IPS-18c (cell line): ENCODE results near the gene TEN1.
"Not testable (repeated sequence)": the region's sequence is repeated elsewhere in the genome, so short reads cannot be mapped to it uniquely, and the experiment has no call there.

ENCODE experiments used
- H3K4me3 ChIP-seq: 2 replicates; pipeline ENCODE4 v1.7.0; 2013; ENCODE audit warnings: low read depth, mild to moderate bottlenecking, low read length, moderate library complexity; ENCODE audit not compliant: insufficient read depth
- H3K9me3 ChIP-seq: one replicate; pipeline ENCODE4 v1.6.1; 2013; ENCODE audit warnings: mild to moderate bottlenecking, low read length, moderate library complexity; ENCODE audit not compliant: control insufficient read depth, insufficient read depth

The TEN1 gene

DNA sequence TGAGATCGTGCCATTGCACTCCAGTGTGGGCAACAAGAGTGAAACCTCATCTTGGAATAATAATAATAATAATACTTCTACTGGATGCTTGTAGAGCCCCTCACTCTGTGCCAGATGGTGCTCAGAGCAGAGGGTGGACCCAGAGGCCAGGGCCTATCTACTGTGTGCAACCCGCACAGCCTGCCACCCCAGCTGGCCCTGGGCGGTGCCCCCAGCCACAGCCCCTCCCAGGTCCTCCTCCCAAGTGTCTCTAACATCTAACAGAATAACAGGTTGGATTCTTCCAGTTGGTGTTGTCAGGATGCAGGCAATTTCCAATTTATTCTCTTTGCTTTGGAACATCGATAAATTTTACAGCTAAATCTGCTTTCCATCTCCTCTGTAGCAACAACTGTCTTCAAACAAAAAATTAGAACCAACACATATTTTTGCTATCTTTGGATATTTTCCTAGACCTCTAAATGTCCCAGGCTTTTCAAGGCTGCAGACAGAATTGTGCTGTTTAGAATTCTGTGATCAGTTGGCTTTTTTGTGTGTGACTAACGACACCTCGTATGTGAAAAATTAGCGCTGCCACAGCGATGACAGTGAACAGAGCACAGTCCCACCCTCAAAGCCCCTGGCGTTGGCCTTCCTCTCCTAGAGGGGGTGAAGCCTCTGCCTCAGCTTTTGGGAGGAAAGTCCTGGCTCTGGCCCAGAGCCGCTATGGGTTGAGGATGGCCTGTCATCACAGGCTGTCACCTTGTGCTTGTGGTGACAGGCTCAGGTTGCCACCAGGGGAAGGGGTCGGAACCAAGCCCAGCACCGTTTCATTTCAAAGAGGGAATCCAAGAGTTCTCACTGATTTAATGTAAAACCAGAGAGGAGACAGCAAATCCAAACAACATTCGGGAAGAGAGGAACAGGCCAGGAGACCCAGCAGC lies 55.6 kb downstream of the TEN1 start:
- H3K4me3 ChIP-seq, result no peak overlapping the region
- H3K9me3 ChIP-seq, result no peaks in the 10 kb centered on the region

DNA sequence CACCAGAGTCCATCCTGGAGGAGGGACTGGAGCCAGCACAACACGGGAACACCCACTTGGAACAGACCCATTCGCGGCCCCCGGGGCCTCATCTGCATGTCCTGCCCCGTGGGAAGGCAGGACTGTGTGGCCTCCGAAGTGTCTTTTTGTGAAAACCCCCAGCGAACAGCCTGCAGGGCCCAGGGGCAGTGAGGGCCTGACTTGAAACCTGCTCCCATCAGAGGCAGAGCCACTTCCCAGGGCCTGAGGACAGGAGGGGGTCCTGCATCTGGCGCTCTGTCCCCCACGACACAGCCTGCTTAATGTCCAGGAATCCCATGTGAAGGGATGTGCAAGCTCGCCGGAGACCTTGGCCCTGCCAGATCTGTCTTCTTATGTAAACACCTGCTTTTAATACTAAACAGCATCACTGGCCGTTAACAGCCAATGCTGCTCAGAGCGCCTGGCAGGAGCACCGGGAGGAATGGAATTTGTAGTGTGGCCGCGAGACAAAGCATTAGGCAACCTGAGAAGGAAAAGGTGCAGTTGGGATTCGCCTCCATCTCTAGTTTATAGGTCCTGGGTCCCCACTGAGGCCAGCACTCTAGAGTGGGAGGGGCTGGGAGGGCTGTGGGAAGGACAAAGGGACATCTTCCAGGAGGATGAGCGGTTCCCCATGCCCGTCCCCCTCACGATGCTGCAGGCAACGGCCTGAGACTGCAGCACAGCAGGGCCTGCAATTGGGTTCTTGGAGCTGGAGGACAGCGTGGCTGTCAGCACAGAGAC lies 57.6 kb downstream of the TEN1 start:
- no peak overlapping the region for H3K4me3 ChIP-seq
- H3K9me3 ChIP-seq, result no peaks in the 10 kb centered on the region

DNA sequence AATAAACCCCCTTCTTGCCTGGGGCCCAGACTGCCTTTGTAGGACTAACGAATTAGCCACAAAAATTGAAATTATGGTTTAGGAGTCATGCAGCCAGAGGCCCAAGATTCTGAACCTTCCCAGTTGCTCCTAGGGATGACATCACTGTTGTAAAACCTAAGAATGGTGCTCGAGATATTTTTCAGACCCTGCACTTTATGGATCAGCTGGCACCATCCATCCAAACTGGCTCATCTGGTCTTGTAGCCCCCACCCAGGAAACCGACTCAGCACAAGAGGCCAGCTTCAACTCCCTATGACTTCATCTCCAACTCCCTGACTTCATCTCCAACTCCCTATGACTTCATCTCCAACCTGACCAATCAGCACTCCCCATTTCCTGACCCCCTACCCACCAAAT lies 59.0 kb downstream of the TEN1 start:
- H3K9me3 ChIP-seq, result no peaks in the 10 kb centered on the region
- no peak overlapping the region for H3K4me3 ChIP-seq

DNA sequence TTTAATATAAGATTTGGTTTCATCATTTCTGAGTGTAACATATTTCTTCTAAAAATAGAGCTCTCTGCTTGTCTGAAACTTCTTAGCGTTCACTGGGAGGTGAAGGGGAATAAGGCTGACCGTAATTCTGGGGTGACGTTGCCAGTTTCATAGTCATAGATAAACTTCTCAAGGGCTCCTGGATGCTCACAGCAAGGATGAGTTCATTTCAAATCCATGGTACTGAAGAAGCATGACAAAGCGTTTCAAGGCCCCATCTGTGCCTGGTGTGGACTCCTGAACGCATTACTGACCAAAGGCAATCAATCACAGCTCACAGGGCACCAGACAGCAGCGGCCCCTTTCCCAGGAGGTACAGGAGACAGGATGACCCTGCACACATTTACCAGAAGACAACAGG lies 60.1 kb downstream of the TEN1 start:
- Histone ChIP-seq H3K9me3 (no peaks in the 10 kb centered on the region), H3K4me3 (no peak overlapping the region)

DNA sequence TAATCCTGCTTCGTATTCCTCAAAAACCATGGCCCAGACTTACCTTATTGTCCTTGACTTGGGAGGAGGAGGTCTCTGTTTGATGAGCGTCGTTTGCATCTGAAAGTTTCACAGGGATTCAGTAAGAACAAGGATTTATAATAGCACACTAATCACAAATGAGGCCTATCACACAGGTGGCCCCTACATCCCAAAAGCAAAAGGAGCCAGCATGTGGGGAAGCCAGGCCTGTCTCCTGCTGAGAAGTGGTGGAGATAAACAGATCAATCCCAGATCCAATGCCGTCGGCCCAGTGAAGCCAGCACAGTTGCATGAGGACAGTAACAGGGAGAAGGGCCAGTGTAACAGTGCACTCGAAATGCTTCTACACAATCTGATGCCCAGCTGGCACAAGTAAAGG lies 61.3 kb downstream of the TEN1 start:
- no peak overlapping the region for H3K4me3 ChIP-seq

DNA sequence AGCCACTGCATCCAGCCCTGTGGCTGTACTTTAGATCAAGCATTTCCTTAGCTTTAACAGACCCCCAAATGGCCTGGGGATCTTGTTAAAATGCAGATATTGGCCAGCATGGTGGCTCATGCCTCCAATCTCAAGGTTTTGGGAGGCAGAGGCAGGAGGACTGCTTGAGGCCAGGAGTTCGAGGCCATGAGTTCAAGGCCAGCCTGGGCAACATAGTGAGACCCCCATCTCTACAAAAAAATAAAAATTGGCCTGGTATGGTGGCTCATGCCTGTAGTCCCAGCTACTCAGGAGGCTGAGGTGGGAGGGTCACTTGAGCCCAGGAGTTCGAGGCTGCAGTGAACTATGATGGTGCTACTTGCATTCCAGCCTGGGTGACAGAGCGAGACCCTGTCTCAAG lies 63.8 kb downstream of the TEN1 start:
- H3K4me3 ChIP-seq, H3K9me3 ChIP-seq: not testable (repeated sequence)

More for the DNA sequence above, 61.3 kb downstream of the TEN1 start:
- H3K9me3 ChIP-seq, result no peaks in the 10 kb centered on the region

DNA sequence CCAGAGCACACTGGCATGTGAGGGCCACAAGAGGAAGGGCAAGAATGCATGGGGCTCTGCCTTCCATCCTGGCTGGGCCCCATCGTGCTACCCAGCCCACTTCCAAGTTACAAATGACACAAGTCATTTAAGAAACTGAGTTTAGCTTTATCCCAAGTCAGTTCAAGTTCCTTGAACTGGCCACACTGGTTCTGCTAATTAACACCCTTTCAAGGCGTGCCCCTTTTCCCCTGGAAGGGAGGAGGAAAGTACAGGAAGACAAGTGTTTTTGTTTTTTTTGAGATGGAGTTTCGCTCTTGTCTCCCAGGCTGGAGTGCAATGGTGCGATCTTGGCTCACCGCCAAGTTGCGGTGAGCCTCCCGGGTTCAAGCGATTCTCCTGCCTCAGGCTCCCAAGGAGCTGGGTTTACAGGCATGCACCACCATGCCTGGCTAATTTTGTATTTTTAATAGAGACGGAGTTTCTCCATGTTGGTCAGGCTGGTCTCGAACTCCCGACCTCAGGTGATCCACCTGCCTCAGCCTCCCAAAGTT lies 65.5 kb downstream of the TEN1 start:
- H3K9me3 ChIP-seq, H3K4me3 ChIP-seq: not testable (repeated sequence)

DNA sequence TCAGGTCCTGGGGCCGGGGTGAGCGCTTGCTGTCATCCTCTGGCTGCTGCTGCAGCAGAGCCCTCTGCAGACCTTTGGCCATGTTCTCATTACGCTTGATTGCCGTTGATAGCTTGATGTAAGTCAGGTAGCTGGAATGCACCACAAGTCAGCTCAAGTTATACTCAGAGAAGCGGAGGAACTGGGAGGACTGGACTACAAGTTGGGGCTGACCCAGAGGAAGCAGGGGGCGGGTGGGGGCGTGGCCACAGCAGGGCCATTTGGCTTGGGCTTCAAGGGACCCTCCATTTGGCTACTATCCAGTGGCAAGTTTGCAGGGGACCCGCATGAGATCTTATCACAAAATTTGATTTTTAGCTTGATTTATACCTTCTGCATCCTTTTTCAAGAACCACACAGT lies 67.0 kb downstream of the TEN1 start:
- Histone ChIP-seq H3K4me3 (no peak overlapping the region), H3K9me3 (no peaks in the 10 kb centered on the region)

DNA sequence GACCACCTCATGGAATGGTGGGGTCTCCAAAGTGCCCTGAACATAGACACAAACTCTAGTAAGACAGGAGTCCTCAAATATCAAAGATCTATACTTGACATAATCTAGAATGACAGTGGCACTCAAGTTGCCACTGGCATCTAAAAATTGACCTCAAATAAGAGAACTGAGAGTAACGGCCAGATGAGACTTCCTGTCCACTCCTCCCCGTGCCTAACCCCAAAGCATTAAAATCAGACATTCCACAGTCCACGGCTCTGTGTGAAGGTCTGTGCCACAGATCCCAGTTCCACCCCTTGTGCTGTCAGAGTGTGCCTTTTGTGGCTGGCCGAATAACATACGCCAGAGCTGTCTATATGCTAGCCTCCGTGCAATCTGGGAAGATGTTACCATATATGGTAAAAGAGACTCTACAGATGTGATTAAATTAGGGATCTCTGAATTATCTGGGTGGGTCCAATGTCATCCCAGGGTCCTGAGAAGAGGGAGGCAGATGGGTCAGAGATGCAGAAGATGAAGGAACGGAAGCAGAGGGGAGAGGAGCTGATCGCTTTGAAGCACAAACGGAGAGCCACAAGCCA lies 69.1 kb downstream of the TEN1 start:
- Histone ChIP-seq H3K4me3 (no peak overlapping the region), H3K9me3 (no peaks in the 10 kb centered on the region)

DNA sequence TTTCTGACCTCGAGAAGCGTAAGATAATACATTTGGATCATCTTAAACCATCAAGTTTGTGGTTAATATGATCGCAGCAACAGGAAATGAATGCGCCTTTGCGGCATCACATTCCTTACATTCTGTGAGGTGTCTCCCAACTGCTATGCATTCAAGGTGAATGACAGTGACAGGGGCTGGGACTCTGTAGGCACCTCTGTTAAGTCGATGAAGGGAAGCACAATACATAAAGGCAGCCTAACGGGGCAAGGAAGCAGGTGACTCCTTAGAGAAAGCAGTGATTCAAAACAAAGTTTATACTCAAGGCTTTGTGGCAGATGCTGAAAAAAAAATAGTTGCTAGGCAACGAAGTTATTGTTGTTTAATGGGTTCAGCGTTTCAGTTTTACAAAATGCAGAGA lies 69.7 kb downstream of the TEN1 start:
- H3K9me3 ChIP-seq, result no peaks in the 10 kb centered on the region

DNA sequence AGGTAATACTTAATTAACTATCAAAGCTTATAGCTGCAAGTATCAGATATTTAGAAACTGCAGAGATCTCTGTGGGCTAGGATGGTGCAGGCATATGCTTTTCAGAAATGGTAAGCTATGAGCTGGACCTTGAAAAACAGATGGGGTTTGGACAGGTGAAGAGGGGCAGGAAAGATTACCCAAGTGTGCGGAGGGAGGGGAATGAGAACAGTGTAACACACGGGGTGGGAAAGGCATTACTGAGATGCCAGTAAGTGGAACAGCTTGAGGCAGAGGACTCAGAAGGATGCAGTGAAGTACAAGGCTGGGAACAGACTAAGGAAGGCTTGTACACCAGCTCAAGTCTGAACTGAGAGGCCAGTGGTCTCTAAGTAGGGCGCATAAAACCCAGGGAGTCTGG lies 70.2 kb downstream of the TEN1 start:
- no peak overlapping the region for H3K4me3 ChIP-seq
- no peaks in the 10 kb centered on the region for H3K9me3 ChIP-seq

More for the DNA sequence above, 69.7 kb downstream of the TEN1 start:
- no peak overlapping the region for H3K4me3 ChIP-seq

DNA sequence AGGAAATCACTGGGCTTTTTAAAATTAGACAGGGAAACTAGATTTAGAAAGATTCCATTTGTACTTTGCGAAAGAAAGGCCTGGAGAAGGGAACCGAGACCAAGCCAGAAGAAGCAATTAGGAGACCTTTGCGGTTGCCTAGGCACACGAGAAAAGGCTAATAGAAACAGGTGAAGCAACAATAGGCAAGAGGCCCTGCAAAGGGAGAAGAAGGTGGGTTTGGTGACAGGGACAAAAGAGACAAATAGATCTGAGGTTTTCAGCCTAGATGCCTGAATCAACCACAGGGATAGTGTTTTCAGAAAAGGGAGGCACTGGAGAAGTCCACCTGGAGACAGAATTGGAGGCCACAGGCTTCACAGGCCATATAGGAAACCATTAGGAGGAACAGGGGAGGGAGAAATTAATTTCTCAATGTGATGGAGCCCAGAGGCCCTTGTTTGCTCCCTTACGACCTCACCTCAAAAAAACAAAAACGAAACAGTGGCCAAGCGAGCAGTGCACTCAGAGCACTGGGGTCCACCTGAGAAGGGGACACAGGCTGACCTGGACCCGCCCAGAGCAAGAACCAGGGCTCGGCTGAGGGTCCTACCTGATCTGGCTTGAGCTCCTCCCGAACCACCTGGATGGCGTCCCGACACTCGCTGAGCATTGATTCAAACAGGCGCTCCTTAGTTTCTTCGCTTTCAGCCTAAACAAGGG lies 70.9 kb downstream of the TEN1 start:
- Histone ChIP-seq H3K9me3 (no peaks in the 10 kb centered on the region), H3K4me3 (no peak overlapping the region)
